Endothelial cell (in vitro differentiated cells): Measurements from ENCODE around the gene HOXC12. TPM values are rescaled to one million over a fixed set of nuclear protein-coding genes. Genes with fewer than 3 reads are reported as not detected.

ENCODE experiments used
- DNase-seq: peaks from one replicate; pipeline ENCODE4 v3.0.0; 2021; ENCODE audit warnings: low spot score
- H3K27ac Mint-ChIP-seq: one replicate; pipeline ENCODE4 v1.8.0; 2021; ENCODE audit warnings: mixed read lengths, inconsistent platforms; ENCODE audit not compliant: unreplicated experiment
- H3K27me3 Mint-ChIP-seq: one replicate; pipeline ENCODE4 v1.8.0; 2021; ENCODE audit warnings: mild to moderate bottlenecking, moderate library complexity, mixed read lengths, inconsistent platforms; ENCODE audit not compliant: unreplicated experiment
- H3K36me3 Mint-ChIP-seq: one replicate; pipeline ENCODE4 v1.8.0; 2021; ENCODE audit warnings: mild to moderate bottlenecking, low read depth, mixed read lengths, inconsistent platforms; ENCODE audit not compliant: unreplicated experiment
- H3K4me1 Mint-ChIP-seq: one replicate; pipeline ENCODE4 v1.8.0; 2021; ENCODE audit warnings: mild to moderate bottlenecking, mixed read lengths, inconsistent platforms; ENCODE audit not compliant: unreplicated experiment
- H3K4me3 Mint-ChIP-seq: one replicate; pipeline ENCODE4 v1.8.0; 2021; ENCODE audit warnings: mild to moderate bottlenecking, mixed read lengths, inconsistent platforms; ENCODE audit not compliant: unreplicated experiment
- H3K9me3 Mint-ChIP-seq: one replicate; pipeline ENCODE4 v1.8.0; 2021; ENCODE audit warnings: mixed read lengths, inconsistent platforms; ENCODE audit not compliant: unreplicated experiment
- total RNA-seq: library from RNA; stranded (reverse); fragmentation: NEBNext Ultra II Directional; extraction: Animal tissue kit (Norgen Biotek cat#: 25700); gene quantifications from one replicate; pipeline ENCODE4 v1.2.1, GENCODE V29; 2021; ENCODE audit not compliant: unreplicated experiment
- TF ChIP-seq, protein P1 (sequence below): fragments of 200-600 bp; sonication (generic); IDR thresholded peaks from one replicate; pipeline ENCODE4 v1.5.0; 2021; ENCODE audit warnings: antibody characterized with exemption; ENCODE audit not compliant: unreplicated experiment

HOXC12 gene
- total RNA-seq, 1 donor from 2014 or later, result 1.3 TPM

DNA sequence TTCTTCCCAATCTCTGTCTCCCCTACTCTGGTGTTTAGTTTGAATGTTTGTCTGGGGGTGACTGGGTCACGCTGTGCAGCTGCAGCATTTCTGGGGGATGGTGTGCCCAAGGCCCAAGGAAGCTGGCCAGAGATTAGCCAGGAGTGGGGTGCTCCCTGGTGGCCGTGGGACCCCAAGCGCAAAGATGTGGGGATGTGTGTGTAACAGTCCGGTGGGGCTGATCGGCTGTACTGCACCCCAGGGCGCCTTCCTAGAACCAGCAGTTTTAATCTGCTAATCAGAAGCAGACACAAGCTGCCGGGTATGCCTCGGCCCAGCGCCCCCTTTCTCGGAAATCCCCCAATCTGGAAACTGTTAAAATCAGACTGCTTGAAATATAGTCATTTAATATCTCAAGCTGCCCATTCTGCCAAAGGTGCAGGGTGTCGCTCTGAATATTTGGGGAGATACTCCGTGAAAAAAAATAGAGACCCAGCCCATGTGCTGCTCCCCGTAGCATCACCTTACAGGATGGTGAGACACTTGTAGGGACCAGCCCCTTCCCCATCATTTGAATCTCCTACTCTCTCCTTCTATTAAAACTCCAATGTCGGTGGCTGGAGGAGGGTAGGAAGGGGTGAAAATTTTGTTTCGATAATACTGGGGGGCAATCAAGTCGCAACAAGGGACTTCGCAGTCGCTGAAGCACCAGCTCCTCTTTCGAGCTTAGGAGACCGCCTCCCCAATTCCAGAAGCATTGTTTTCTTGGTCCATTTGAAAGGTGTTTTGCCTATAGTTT, 49.5 kb downstream of the HOXC12 start:
- TF ChIP-seq, protein P1, sequence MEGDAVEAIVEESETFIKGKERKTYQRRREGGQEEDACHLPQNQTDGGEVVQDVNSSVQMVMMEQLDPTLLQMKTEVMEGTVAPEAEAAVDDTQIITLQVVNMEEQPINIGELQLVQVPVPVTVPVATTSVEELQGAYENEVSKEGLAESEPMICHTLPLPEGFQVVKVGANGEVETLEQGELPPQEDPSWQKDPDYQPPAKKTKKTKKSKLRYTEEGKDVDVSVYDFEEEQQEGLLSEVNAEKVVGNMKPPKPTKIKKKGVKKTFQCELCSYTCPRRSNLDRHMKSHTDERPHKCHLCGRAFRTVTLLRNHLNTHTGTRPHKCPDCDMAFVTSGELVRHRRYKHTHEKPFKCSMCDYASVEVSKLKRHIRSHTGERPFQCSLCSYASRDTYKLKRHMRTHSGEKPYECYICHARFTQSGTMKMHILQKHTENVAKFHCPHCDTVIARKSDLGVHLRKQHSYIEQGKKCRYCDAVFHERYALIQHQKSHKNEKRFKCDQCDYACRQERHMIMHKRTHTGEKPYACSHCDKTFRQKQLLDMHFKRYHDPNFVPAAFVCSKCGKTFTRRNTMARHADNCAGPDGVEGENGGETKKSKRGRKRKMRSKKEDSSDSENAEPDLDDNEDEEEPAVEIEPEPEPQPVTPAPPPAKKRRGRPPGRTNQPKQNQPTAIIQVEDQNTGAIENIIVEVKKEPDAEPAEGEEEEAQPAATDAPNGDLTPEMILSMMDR, result no peak

DNA sequence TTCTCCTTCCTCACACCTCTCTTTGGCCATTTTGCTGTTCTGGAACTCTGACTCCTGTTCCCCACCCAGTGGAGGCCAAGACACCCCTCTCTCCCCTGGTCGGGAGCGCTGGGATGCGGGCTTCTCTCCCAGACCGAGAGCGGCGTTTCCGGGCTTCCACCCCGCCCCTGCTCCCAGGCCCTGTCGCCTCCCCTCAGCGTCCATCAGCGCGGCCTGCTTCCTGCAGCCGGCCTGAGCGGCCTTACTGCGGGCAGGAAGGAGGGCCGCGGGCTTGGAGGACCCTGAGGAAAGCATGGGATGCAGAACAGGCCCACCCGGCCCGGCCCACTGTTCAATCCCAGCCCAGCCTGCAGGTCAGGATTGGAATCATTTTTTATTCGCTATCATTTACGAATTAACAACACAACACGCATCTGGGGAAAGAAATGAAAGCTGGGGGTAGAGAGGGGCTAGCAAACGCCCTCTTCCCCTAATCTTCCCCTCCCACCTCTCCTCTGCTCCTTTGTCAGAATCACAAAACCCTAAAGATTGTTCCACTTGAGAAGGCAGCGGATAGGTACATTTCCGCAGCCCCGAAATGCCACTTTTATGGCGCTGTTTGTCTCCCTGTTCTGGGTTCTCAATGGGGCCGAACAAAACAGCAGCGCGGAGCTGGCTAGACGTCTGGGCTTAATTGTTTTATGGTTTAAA, 50.3 kb downstream of the HOXC12 start:
- H3K36me3 Mint-ChIP-seq, result no peaks in the 10 kb centered on the region
- H3K27ac Mint-ChIP-seq, result no peak overlapping the region
- TF ChIP-seq, protein P1, result no peak
- DNase-seq, result peak; percentile 56
- H3K4me1 Mint-ChIP-seq, result peaks cover 11% of the 10 kb centered on the region
- no peaks in the 10 kb centered on the region for H3K9me3 Mint-ChIP-seq
- no peak overlapping the region for H3K4me3 Mint-ChIP-seq
- H3K27me3 Mint-ChIP-seq, result peaks cover 34% of the 10 kb centered on the region

More for the DNA sequence above, 49.5 kb downstream of the HOXC12 start:
- peaks cover 32% of the 10 kb centered on the region for H3K27me3 Mint-ChIP-seq
- no peaks in the 10 kb centered on the region for H3K9me3 Mint-ChIP-seq
- no peaks in the 10 kb centered on the region for H3K36me3 Mint-ChIP-seq
- no peak for DNase-seq
- no peak overlapping the region for H3K4me3 Mint-ChIP-seq
- peaks cover 11% of the 10 kb centered on the region for H3K4me1 Mint-ChIP-seq
- no peak overlapping the region for H3K27ac Mint-ChIP-seq

DNA sequence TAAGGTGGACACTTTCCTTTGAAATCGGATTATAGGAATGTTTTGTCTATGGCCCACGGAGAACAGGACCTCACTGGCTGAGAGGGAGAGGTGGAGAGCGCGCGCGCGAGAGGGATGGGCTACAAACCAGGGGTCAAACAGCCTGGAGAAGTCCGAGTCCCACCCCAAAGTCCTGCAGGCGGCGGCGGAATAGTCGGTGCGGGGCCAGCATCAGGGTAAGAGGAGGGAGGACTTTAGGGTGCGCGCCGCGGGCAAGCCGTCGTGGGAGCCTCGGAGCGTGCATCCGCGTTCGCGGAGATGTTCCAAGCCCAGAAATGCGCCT, 50.8 kb downstream of the HOXC12 start:
- H3K4me3 Mint-ChIP-seq, result peak overlapping the region; percentile 31

DNA sequence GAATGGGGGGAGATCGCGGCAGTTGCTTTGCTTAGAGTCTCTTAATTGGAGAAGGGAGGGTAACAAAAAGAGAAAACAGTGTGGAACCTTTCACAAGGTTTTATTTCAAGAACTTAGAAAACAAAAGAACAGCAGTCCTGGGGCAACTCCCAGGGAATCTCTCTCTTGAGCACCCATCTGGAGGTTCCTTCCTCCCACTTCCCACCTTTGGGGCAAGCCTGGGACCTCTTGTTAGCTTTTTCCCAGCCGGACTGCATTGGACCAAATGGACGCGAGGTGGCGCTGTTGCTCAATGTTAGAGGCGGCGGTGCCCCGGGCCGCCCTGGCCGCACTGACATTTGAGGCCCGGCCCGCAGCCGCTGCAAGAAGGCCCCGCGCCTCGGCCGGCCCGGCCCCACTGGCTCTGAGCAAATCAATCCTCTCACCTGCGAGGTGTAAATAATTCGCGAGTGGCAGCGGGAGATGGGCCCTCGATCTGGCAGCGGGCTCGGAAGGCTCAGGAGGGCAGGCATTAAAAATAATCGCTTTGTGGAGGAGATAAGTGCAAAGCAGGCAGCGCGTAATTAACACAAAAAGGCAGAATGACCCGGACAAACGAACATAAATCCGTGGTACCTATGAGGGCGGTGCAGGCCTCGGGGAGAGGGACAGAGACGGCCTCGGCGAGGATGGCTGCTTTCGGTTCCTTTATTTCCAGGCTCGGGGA, 51.3 kb downstream of the HOXC12 start:
- H3K27me3 Mint-ChIP-seq, result peaks cover 36% of the 10 kb centered on the region
- no peak overlapping the region for H3K27ac Mint-ChIP-seq
- TF ChIP-seq, protein P1, result peak; percentile 99
- H3K36me3 Mint-ChIP-seq, result no peaks in the 10 kb centered on the region
- no peaks in the 10 kb centered on the region for H3K9me3 Mint-ChIP-seq
- DNase-seq, result peak; percentile 93
- H3K4me3 Mint-ChIP-seq, result peak overlapping the region; percentile 31
- peaks cover 13% of the 10 kb centered on the region for H3K4me1 Mint-ChIP-seq

More for the DNA sequence above, 50.8 kb downstream of the HOXC12 start:
- DNase-seq, result no peak
- TF ChIP-seq, protein P1, result no peak
- no peak overlapping the region for H3K27ac Mint-ChIP-seq
- H3K36me3 Mint-ChIP-seq, result no peaks in the 10 kb centered on the region
- no peaks in the 10 kb centered on the region for H3K9me3 Mint-ChIP-seq
- H3K27me3 Mint-ChIP-seq, result peaks cover 34% of the 10 kb centered on the region
- peaks cover 11% of the 10 kb centered on the region for H3K4me1 Mint-ChIP-seq
